Common myeloid progenitor, CD34-positive (primary cell): ENCODE results near the gene CLEC20A.

Experiments
- CTCF ChIA-PET: fragments of 350-600 bp; sonication (Branson Sonifier 250); formaldehyde crosslinking; loops from one replicate; lab custom pipeline; 2021; ENCODE audit warnings: antibody characterized with exemption; lab: Charles Lee
- POLR2A ChIA-PET: fragments of 350-600 bp; sonication (Branson Sonifier 250); formaldehyde crosslinking; loops from one replicate; lab custom pipeline; 2021; ENCODE audit warnings: antibody characterized with exemption; lab: Charles Lee
- DNase-seq, 3 donors: peaks; one replicate each; pipeline versions ENCODE4 v3.0.0 to v3.0.0-alpha.2; 2013
- H3K27ac ChIP-seq, 2 experiments: 1 replicate in 1 of 2; 2 replicates in 1 of 2; pipeline ENCODE4 v1.7.0; 2013; ENCODE audit warnings: inconsistent platforms in 2 of 2, low read length in 2 of 2, mild to moderate bottlenecking in 2 of 2, low read depth in 1 of 2, moderate library complexity in 1 of 2; ENCODE audit not compliant: severe bottlenecking in 2 of 2, insufficient read depth in 1 of 2, poor library complexity in 1 of 2
- H3K27me3 ChIP-seq, 5 experiments: replicated peaks in 2 of 5; 1 replicate in 3 of 5; 2 replicates in 2 of 5; pipeline versions ENCODE4 v1.6.1 to v1.7.0; 2013; ENCODE audit warnings: low read length in 4 of 5, mild to moderate bottlenecking in 2 of 5, moderate library complexity in 2 of 5, inconsistent platforms in 1 of 5; ENCODE audit not compliant: insufficient read depth in 5 of 5, control insufficient read depth in 4 of 5
- H3K36me3 ChIP-seq, 4 experiments: 1 replicate in 2 of 4; 2 replicates in 2 of 4; pipeline versions ENCODE4 v1.6.1 to v1.7.0; 2013; ENCODE audit warnings: low read length in 3 of 4, control low read depth in 1 of 4, mild to moderate bottlenecking in 1 of 4; ENCODE audit not compliant: control insufficient read depth in 4 of 4, insufficient read depth in 4 of 4
- H3K4me1 ChIP-seq, 4 experiments: 1 replicate in 3 of 4; 2 replicates in 1 of 4; pipeline versions ENCODE4 v1.6.1 to v1.7.1; 2013; ENCODE audit warnings: low read length in 3 of 4, mild to moderate bottlenecking in 3 of 4, control low read depth in 1 of 4, inconsistent platforms in 1 of 4, moderate library complexity in 1 of 4; ENCODE audit not compliant: control insufficient read depth in 4 of 4, insufficient read depth in 4 of 4; ENCODE audit errors: control extremely low read depth in 1 of 4
- H3K4me3 ChIP-seq, 7 experiments: 1 replicate in 4 of 7; 2 replicates in 3 of 7; pipeline versions ENCODE4 v1.5.1 to v1.7.0; 2013; ENCODE audit warnings: mild to moderate bottlenecking in 7 of 7, low read length in 6 of 7, moderate library complexity in 6 of 7, inconsistent platforms in 2 of 7, low read depth in 2 of 7, control low read depth in 1 of 7; ENCODE audit not compliant: insufficient read depth in 4 of 7, control insufficient read depth in 1 of 7; ENCODE audit errors: extremely low read depth in 1 of 7
- H3K9me3 ChIP-seq, 5 experiments: 1 replicate in 4 of 5; 2 replicates in 1 of 5; pipeline versions ENCODE4 v1.6.1 to v1.7.1; 2013; ENCODE audit warnings: low read length in 4 of 5, mild to moderate bottlenecking in 2 of 5, inconsistent platforms in 1 of 5, low read depth in 1 of 5, moderate library complexity in 1 of 5; ENCODE audit not compliant: control insufficient read depth in 4 of 5, insufficient read depth in 2 of 5; ENCODE audit errors: control extremely low read depth in 1 of 5
- WGBS: methylation state at CpG from one replicate; pipeline ENCODE4 v1.1.5; 2013; ENCODE audit not compliant: insufficient coverage; 5-methylcytosine and 5-hydroxymethylcytosine counted together

CLEC20A gene

DNA sequence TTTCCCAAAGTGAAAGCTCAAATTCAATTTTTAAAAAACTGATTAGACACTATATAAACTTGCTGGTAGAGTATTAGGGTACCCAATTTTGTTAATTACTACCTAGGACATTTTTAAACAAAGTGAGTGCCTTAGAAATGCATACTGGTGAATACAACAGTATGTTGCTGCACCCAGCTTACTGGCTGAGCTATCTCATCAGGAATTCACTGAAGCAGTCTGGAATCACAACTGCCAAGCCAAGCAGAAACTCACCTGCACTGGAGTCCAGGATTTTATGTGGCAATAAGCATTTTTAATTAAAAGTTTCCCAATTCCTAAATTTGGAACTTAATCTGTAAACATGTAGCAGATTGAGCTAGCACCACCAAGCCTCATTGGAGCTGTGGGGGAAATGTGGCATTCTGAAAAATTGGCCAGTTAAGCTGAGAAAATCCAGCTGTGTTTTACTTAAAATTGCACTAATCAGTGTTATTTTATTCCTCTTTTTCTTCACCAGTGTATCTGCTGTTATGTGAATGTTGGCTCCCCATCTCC lies 61.8 kb downstream of the CLEC20A start:
- no peak overlapping the region for H3K27ac ChIP-seq
- CTCF ChIA-PET: no interaction called here
- POLR2A ChIA-PET: no interaction called here
- H3K36me3 ChIP-seq: no peaks in the 10 kb centered on the region
- H3K27me3 ChIP-seq: no peaks in the 10 kb centered on the region
- H3K4me3 ChIP-seq: no peak overlapping the region
- no peaks in the 10 kb centered on the region for H3K9me3 ChIP-seq
- DNase-seq: no peak
- H3K4me1 ChIP-seq: no peaks in the 10 kb centered on the region

DNA sequence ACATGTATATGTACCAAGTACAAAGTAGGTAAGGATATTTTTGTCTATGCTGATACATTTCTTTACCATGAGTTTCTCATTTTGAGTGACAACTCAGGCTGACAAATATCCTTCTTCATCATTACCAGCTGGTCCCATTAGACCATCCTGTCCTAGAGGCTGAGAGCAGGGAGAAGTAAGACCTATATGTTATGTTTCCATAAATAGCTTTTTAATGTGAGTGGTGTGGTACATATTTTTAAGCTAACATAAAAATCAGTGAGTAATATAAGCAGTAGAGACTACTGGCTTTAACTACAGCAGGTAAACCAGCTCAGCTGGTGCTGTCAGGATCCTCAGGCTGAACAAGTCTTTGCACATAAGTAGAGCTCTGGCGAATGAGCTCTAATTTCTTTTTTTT lies 62.4 kb downstream of the CLEC20A start:
- no peaks in the 10 kb centered on the region for H3K27me3 ChIP-seq
- ChIA-PET POLR2A (no interaction called here), CTCF (interaction anchor here (0.6 to 0.7 kb wide), 2 partner anchors 48 to 1252 kb away, joined by 3 read pairs; no protein-coding TSS in a partner anchor)
- no peak for DNase-seq
- H3K27ac ChIP-seq: no peak overlapping the region
- no CpG with 5 or more reads among the region's 1 CpG for WGBS
- H3K4me1 ChIP-seq: no peaks in the 10 kb centered on the region
- H3K36me3 ChIP-seq: no peaks in the 10 kb centered on the region
- H3K9me3 ChIP-seq: no peaks in the 10 kb centered on the region
- H3K4me3 ChIP-seq: no peak overlapping the region
